SU-DHL-6 (cell line): ENCODE results near the gene FOXRED1.

Source experiments
- CTCF ChIP-seq: fragments of 200-600 bp; sonication (generic); IDR thresholded peaks from one replicate; pipeline ENCODE4 v1.5.1; 2017; ENCODE audit warnings: antibody characterized with exemption, mild to moderate bottlenecking, low read length, moderate library complexity; ENCODE audit not compliant: insufficient read depth, poor library complexity, severe bottlenecking
- EZH2phosphoT487 ChIP-seq: fragments of 200-600 bp; sonication (generic), shearing (Covaris generic); conservative IDR thresholded peaks from 2 replicates; pipeline ENCODE4 v1.6.1; 2018; ENCODE audit warnings: mild to moderate bottlenecking, antibody characterized with exemption, low read length, moderate library complexity, mixed read lengths

GRCh38 chr11:126322996-126323395, 54.0 kb downstream of the FOXRED1 start:
- TF ChIP-seq CTCF: no peak
- no peak for TF ChIP-seq EZH2phosphoT487
